OCI-LY7 (cell line): Measurements from ENCODE around the gene PCDHA13.

Experiments
- EZH2phosphoT487 ChIP-seq: fragments of 200-600 bp; sonication (generic); IDR thresholded peaks from 2 replicates; pipeline ENCODE4 v1.6.1; 2018; ENCODE audit warnings: low read depth, borderline replicate concordance, mild to moderate bottlenecking, mixed run types, antibody characterized with exemption, low read length, moderate library complexity, mixed read lengths
- TF ChIP-seq, protein P1 (sequence below): fragments of 200-600 bp; sonication (generic); conservative IDR thresholded peaks from 2 replicates; pipeline ENCODE4 v1.5.1; 2014; ENCODE audit warnings: mild to moderate bottlenecking, antibody characterized with exemption, low read length, moderate library complexity, mixed read lengths

DNA sequence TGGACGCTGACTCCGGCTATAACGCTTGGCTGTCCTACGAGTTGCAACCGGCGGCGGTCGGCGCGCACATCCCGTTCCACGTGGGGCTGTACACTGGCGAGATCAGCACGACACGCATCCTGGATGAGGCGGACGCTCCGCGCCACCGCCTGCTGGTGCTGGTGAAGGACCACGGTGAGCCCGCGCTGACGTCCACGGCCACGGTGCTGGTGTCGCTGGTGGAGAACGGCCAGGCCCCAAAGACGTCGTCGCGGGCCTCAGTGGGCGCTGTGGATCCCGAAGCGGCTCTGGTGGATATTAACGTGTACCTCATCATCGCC is 4.7 kb upstream of the PCDHA13 start:
- TF ChIP-seq, protein P1, sequence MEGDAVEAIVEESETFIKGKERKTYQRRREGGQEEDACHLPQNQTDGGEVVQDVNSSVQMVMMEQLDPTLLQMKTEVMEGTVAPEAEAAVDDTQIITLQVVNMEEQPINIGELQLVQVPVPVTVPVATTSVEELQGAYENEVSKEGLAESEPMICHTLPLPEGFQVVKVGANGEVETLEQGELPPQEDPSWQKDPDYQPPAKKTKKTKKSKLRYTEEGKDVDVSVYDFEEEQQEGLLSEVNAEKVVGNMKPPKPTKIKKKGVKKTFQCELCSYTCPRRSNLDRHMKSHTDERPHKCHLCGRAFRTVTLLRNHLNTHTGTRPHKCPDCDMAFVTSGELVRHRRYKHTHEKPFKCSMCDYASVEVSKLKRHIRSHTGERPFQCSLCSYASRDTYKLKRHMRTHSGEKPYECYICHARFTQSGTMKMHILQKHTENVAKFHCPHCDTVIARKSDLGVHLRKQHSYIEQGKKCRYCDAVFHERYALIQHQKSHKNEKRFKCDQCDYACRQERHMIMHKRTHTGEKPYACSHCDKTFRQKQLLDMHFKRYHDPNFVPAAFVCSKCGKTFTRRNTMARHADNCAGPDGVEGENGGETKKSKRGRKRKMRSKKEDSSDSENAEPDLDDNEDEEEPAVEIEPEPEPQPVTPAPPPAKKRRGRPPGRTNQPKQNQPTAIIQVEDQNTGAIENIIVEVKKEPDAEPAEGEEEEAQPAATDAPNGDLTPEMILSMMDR: no peak
- TF ChIP-seq EZH2phosphoT487: no peak
